Measurements from ENCODE around the gene CDC40. TPM values are rescaled to one million over a fixed set of nuclear protein-coding genes. Genes with fewer than 3 reads are reported as not detected.

The CDC40 gene
- total and polyA plus RNA-seq, 9 of the 15 experiments (the other 6 are each of a cell fraction or from before 2014, with no cell fraction given): 9.7 to 26.3 (median 15.7) TPM

DNA sequence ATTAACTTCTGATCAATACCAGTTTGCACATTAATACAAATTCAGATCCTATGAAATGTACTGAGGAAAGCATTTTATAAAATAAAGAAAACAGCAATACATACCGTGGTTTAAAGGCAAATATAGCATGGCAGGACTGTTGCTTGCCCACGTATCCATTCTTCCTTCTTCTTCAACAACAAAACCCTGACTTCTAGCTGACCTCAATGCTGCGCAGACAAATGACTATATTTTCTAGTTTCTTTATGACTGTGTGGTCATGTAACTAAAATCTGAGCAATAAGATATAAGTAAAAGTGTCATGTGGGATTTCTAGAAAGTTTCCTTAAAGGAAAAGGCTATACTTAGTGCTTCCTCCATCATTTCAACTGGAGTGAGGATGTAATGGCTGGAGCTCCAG, 85.0 kb downstream of the CDC40 start:
- no peaks in the 10 kb centered on the region for H3K9me1 ChIP-seq (ENCODE audit: control insufficient read depth, insufficient read depth, low read length)
- peaks cover 0 to 3% of the 10 kb centered on the region in 2 experiments; a peak in 2 of 5 replicates for H3K27me3 ChIP-seq (ENCODE audit: control insufficient read depth in 2 of 2, insufficient read depth in 2 of 2, low read length in 2 of 2)
- no peak overlapping the region for H3K9ac ChIP-seq (ENCODE audit: insufficient read depth in 1 of 2, low read depth in 2 of 2, low read length in 2 of 2)
- in situ Hi-C loops (cut with MboI) (no loop called here), intact Hi-C loops (cut with micrococcal nuclease) (no loop called here)
- ChIA-PET CTCF (ENCODE audit: low intra/inter-chr PET ratio) (no interaction called here), POLR2A (interaction anchor here (2.0 kb wide), 1 partner anchor 10 kb away, joined by 5 read pairs; no protein-coding TSS in a partner anchor)
- H3K4me3 ChIP-seq: no peak overlapping the region
- H4K20me1 ChIP-seq (replicated peaks; ENCODE audit: control insufficient read depth, insufficient read depth, low read length): no peaks in the 10 kb centered on the region
- no peaks in the 10 kb centered on the region for H3K79me2 ChIP-seq (ENCODE audit: control insufficient read depth, insufficient read depth, low read length)
- 0% methylated on average over 3 of the region's 3 CpGs for WGBS (ENCODE audit: insufficient coverage, low coverage, missing lambda C conversion rate)
- no peaks in the 10 kb centered on the region for H3K9me3 ChIP-seq (replicated peaks; ENCODE audit: control insufficient read depth, insufficient read depth, low read depth, low read length)
- ATAC-seq (no peak), FAIRE-seq (no peak), DNase-seq (ENCODE audit: extremely low read depth in 1 of 4, low spot score in 3 of 4) (no peak)
- H3K4me1 ChIP-seq (replicated peaks in 1 of 2; ENCODE audit: control insufficient read depth in 2 of 2, insufficient read depth in 2 of 2, low read length in 2 of 2): no peaks in the 10 kb centered on the region
- H3K27ac ChIP-seq (ENCODE audit: extremely low read depth, low read depth, low read length): no peak overlapping the region
- no peak overlapping the region for H3K4me2 ChIP-seq (ENCODE audit: insufficient read depth, low read length)
- BruUV-seq (replicated peaks): no TSS peak
- no peaks in the 10 kb centered on the region for H3K36me3 ChIP-seq (ENCODE audit: control insufficient read depth, insufficient read depth, low read length)
- H2AFZ ChIP-seq (ENCODE audit: low read depth, low read length): no peak overlapping the region
- TF ChIP-seq RNF219 (CRISPR knock-in tag; IDR thresholded peaks at IDR 0.05): no peak
- no peak for TF ChIP-seq MBD2 (IDR thresholded peaks at IDR 0.05; ENCODE audit: borderline replicate concordance, low read depth)
- TF ChIP-seq, protein P1, sequence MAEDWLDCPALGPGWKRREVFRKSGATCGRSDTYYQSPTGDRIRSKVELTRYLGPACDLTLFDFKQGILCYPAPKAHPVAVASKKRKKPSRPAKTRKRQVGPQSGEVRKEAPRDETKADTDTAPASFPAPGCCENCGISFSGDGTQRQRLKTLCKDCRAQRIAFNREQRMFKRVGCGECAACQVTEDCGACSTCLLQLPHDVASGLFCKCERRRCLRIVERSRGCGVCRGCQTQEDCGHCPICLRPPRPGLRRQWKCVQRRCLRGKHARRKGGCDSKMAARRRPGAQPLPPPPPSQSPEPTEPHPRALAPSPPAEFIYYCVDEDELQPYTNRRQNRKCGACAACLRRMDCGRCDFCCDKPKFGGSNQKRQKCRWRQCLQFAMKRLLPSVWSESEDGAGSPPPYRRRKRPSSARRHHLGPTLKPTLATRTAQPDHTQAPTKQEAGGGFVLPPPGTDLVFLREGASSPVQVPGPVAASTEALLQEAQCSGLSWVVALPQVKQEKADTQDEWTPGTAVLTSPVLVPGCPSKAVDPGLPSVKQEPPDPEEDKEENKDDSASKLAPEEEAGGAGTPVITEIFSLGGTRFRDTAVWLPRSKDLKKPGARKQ (CRISPR knock-in tag; IDR thresholded peaks at IDR 0.05): no peak
- no peak for TF ChIP-seq CHD2 (IDR thresholded peaks at IDR 0.05; ENCODE audit: low read depth, low read length)
- no peak for TF ChIP-seq PCBP1 (IDR thresholded peaks at IDR 0.05; ENCODE audit: low read depth, low read length, poor library complexity, severe bottlenecking)
- TF ChIP-seq, protein P2, sequence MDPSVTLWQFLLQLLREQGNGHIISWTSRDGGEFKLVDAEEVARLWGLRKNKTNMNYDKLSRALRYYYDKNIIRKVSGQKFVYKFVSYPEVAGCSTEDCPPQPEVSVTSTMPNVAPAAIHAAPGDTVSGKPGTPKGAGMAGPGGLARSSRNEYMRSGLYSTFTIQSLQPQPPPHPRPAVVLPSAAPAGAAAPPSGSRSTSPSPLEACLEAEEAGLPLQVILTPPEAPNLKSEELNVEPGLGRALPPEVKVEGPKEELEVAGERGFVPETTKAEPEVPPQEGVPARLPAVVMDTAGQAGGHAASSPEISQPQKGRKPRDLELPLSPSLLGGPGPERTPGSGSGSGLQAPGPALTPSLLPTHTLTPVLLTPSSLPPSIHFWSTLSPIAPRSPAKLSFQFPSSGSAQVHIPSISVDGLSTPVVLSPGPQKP (CRISPR knock-in tag; IDR thresholded peaks at IDR 0.05): no peak
- no peak for TF ChIP-seq PURB (CRISPR knock-in tag; IDR thresholded peaks at IDR 0.05; ENCODE audit: low read depth)
- TF ChIP-seq, protein P3, sequence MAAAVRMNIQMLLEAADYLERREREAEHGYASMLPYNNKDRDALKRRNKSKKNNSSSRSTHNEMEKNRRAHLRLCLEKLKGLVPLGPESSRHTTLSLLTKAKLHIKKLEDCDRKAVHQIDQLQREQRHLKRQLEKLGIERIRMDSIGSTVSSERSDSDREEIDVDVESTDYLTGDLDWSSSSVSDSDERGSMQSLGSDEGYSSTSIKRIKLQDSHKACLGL (CRISPR knock-in tag; IDR thresholded peaks at IDR 0.05; ENCODE audit: borderline replicate concordance, poor library complexity, severe bottlenecking): no peak
- TF ChIP-seq YY1 (IDR thresholded peaks at IDR 0.05; ENCODE audit: borderline replicate concordance in 1 of 3, control insufficient read depth in 1 of 3, extremely low read depth in 1 of 3, insufficient read depth in 3 of 3, insufficient read length in 1 of 3, insufficient replicate concordance in 2 of 3, low read depth in 1 of 3, low read length in 2 of 3): no peak
- no peak for TF ChIP-seq FOXO4 (CRISPR knock-in tag; IDR thresholded peaks at IDR 0.05)
- no peak for TF ChIP-seq TCF7L2 (IDR thresholded peaks at IDR 0.05; ENCODE audit: low read depth, low read length)
- TF ChIP-seq HNRNPH1 (optimal IDR thresholded peaks at IDR 0.05; ENCODE audit: low read depth, low read length): no peak
- no peak for TF ChIP-seq ZNF121 (CRISPR knock-in tag; conservative IDR thresholded peaks at IDR 0.05)
- TF ChIP-seq NR1H2 (CRISPR knock-in tag; IDR thresholded peaks at IDR 0.05): no peak
- no peak for TF ChIP-seq RFX7 (CRISPR knock-in tag; IDR thresholded peaks at IDR 0.05)
